ENCODE data around the gene MTFMT. TPM values are rescaled to one million over a fixed set of nuclear protein-coding genes. Genes with fewer than 3 reads are reported as not detected.

MTFMT gene
- total RNA-seq, 1 donor from 2014 or later: 30.3 TPM

DNA sequence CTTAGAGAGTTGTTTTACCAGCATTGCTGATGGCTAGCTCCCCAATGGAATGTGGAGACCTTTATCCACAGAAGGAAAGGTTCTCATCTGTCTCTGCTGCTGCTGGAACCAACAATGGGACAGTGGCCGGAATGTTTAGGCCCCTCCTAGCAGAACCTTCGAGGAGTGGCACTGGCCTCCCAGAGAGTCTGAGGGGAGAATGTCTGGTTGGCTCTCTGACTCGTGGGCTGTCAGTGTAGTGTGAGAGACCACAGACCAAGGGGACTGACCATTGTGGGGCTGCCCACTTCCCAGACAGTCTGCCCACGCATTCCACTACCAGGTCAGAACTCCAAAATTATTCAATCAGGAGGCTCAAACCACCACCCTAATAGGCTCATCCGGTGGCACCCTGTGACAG lies 33.3 kb upstream of the MTFMT start:
- Histone ChIP-seq H3K9me3 (ENCODE audit: low read depth) (no peaks in the 10 kb centered on the region), H4K20me1 (ENCODE audit: low read depth) (no peaks in the 10 kb centered on the region), H3K36me3 (no peaks in the 10 kb centered on the region), H3K4me2 (no peak overlapping the region), H3K27me3 (peaks cover 10% of the 10 kb centered on the region), H3K27ac (no peak overlapping the region), H3K4me1 (peaks cover 27% of the 10 kb centered on the region), H3K79me2 (ENCODE audit: low read depth) (no peaks in the 10 kb centered on the region), H2AFZ (replicated peaks) (no peak overlapping the region), H3K4me3 (no peak overlapping the region), H3K9ac (no peak overlapping the region), H3F3A (ENCODE audit: low read depth) (peaks cover 26% of the 10 kb centered on the region)
- Mint-ChIP-seq H3K27ac (no peak overlapping the region), H3K9me3 (peaks cover 4% of the 10 kb centered on the region), H3K36me3 (no peaks in the 10 kb centered on the region), H3K4me3 (no peak overlapping the region), H3K4me1 (peaks cover 19% of the 10 kb centered on the region), H3K27me3 (ENCODE audit: insufficient read depth, low read depth) (peaks cover 13% of the 10 kb centered on the region)
- no peak for DNase-seq (ENCODE audit: low spot score)
- TF ChIP-seq EZH2phosphoT487 (IDR thresholded peaks at IDR 0.05) (no peak), EZH2 (IDR thresholded peaks at IDR 0.05) (no peak)
- TF ChIP-seq, protein P1, sequence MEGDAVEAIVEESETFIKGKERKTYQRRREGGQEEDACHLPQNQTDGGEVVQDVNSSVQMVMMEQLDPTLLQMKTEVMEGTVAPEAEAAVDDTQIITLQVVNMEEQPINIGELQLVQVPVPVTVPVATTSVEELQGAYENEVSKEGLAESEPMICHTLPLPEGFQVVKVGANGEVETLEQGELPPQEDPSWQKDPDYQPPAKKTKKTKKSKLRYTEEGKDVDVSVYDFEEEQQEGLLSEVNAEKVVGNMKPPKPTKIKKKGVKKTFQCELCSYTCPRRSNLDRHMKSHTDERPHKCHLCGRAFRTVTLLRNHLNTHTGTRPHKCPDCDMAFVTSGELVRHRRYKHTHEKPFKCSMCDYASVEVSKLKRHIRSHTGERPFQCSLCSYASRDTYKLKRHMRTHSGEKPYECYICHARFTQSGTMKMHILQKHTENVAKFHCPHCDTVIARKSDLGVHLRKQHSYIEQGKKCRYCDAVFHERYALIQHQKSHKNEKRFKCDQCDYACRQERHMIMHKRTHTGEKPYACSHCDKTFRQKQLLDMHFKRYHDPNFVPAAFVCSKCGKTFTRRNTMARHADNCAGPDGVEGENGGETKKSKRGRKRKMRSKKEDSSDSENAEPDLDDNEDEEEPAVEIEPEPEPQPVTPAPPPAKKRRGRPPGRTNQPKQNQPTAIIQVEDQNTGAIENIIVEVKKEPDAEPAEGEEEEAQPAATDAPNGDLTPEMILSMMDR (IDR thresholded peaks at IDR 0.05): no peak

DNA sequence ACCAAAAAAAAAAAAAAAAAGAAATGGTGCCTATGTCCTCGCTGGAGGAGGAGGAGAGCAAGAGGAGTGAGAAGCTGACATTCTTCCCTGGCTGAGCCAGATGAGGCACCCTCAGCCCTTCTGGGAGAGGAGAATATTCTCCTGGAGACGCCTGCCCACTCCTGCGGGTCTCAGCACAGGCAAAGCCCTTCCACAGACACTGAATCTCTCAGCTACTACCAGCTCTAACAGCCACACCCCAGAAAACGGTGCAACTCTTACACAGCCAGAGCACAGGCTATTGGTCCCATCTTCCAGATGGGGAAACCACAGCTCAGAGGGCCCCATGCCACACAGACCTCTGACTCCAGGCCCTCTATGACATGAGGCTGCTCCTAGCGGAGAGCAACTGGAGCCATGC lies 32.6 kb upstream of the MTFMT start:
- peaks cover 19% of the 10 kb centered on the region for H3F3A ChIP-seq (ENCODE audit: low read depth)
- Mint-ChIP-seq H3K9me3 (peaks cover 4% of the 10 kb centered on the region), H3K27ac (no peak overlapping the region), H3K4me3 (no peak overlapping the region), H3K36me3 (no peaks in the 10 kb centered on the region), H3K4me1 (peaks cover 18% of the 10 kb centered on the region), H3K27me3 (ENCODE audit: insufficient read depth, low read depth) (peaks cover 12% of the 10 kb centered on the region)
- no peak overlapping the region for H3K4me2 ChIP-seq
- peaks cover 4% of the 10 kb centered on the region for H3K27me3 ChIP-seq
- H3K27ac ChIP-seq: no peak overlapping the region
- no peaks in the 10 kb centered on the region for H3K36me3 ChIP-seq
- TF ChIP-seq, protein P1 (IDR thresholded peaks at IDR 0.05): no peak
- TF ChIP-seq EZH2 (IDR thresholded peaks at IDR 0.05) (no peak), EZH2phosphoT487 (IDR thresholded peaks at IDR 0.05) (no peak)
- DNase-seq (ENCODE audit: low spot score): no peak
- no peaks in the 10 kb centered on the region for H3K79me2 ChIP-seq (ENCODE audit: low read depth)
- H4K20me1 ChIP-seq (ENCODE audit: low read depth): no peaks in the 10 kb centered on the region
- H2AFZ ChIP-seq (replicated peaks): no peak overlapping the region
- no peaks in the 10 kb centered on the region for H3K9me3 ChIP-seq (ENCODE audit: low read depth)
- no peak overlapping the region for H3K4me3 ChIP-seq
- H3K4me1 ChIP-seq: peaks cover 20% of the 10 kb centered on the region
- H3K9ac ChIP-seq: no peak overlapping the region

DNA sequence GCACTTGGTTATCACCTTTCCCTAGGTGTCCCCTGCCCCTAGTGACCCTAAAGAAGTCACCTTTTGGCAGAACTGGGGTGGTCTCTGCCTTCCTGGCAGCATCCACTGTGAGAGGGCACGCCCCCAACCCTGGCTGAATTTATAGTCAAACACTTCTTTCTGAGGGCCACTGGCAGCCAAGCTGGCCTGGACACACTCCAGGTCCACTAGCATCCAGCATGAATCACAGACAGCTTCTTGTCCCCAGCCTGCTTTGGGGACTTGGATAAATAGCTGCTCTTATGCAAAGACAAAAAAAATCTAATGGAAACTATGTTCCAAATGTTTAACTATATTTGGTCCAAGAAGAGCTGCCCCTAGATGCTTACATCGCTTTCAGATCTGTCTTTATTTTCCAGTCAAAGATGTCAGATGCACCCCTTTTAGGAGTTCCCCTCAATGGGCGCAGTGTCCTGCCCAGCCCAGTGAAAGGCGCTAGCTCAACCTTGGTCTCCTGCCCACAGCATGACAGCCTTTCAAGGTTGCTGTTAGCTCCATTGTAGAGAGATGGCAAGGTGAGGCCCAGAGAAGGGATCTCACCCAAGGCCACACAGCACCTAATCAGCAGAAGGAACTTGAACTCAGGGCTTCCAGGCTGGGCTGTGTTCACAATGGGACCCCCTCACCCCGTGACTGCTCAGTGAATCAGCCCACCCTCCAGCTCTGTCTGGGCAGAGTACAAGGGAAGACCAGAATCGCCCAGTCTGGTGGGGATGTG lies 31.4 kb upstream of the MTFMT start:
- H3K27ac ChIP-seq: no peak overlapping the region

More for the DNA sequence above, 31.4 kb upstream of the MTFMT start:
- H3F3A ChIP-seq (ENCODE audit: low read depth): peaks cover 8% of the 10 kb centered on the region
- H2AFZ ChIP-seq (replicated peaks): no peak overlapping the region
- Mint-ChIP-seq H3K4me1 (peaks cover 17% of the 10 kb centered on the region), H3K36me3 (no peaks in the 10 kb centered on the region), H3K27ac (no peak overlapping the region), H3K9me3 (peaks cover 4% of the 10 kb centered on the region), H3K4me3 (no peak overlapping the region), H3K27me3 (ENCODE audit: insufficient read depth, low read depth) (peaks cover 8% of the 10 kb centered on the region)
- no peak overlapping the region for H3K4me2 ChIP-seq
- no peaks in the 10 kb centered on the region for H3K27me3 ChIP-seq
- no peaks in the 10 kb centered on the region for H3K9me3 ChIP-seq (ENCODE audit: low read depth)
- H3K4me1 ChIP-seq: peaks cover 8% of the 10 kb centered on the region
- no peaks in the 10 kb centered on the region for H3K79me2 ChIP-seq (ENCODE audit: low read depth)
- TF ChIP-seq, protein P1 (IDR thresholded peaks at IDR 0.05): no peak
- TF ChIP-seq EZH2phosphoT487 (IDR thresholded peaks at IDR 0.05) (no peak), EZH2 (IDR thresholded peaks at IDR 0.05) (no peak)
- no peak overlapping the region for H3K9ac ChIP-seq
- H4K20me1 ChIP-seq (ENCODE audit: low read depth): no peaks in the 10 kb centered on the region
- DNase-seq (ENCODE audit: low spot score): no peak
- H3K4me3 ChIP-seq: no peak overlapping the region
- H3K36me3 ChIP-seq: no peaks in the 10 kb centered on the region
